ENCODE measurements around the gene THRB. TPM values are rescaled to one million over a fixed set of nuclear protein-coding genes. Genes with fewer than 3 reads are reported as not detected.

The THRB gene
- total RNA-seq, 3 donors from 2014 or later, result 29.8 to 40.2 (median 39.2) TPM

DNA sequence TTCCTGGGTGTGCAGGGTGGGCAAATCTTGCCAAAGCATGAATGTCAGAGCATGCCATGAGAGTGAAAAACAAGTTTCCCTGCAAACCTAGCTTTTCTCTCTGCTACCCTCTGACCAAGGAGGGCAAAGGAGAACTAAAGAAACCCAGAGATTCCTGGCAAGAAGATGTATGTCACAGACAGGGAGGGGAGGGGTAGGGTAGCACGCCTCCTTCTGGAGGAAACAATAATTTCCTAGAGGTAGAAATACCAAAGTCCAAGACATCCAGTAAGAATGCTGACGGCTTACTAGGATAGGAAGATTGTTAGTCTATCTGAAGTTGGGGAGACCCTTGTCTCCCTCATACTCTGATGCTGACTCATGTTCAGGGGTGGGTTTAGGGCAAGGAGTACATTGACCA, 345.6 kb downstream of the THRB start:
- TF ChIP-seq POLR2AphosphoS5 (IDR thresholded peaks at IDR 0.05), result no peak
- TF ChIP-seq, protein P1, sequence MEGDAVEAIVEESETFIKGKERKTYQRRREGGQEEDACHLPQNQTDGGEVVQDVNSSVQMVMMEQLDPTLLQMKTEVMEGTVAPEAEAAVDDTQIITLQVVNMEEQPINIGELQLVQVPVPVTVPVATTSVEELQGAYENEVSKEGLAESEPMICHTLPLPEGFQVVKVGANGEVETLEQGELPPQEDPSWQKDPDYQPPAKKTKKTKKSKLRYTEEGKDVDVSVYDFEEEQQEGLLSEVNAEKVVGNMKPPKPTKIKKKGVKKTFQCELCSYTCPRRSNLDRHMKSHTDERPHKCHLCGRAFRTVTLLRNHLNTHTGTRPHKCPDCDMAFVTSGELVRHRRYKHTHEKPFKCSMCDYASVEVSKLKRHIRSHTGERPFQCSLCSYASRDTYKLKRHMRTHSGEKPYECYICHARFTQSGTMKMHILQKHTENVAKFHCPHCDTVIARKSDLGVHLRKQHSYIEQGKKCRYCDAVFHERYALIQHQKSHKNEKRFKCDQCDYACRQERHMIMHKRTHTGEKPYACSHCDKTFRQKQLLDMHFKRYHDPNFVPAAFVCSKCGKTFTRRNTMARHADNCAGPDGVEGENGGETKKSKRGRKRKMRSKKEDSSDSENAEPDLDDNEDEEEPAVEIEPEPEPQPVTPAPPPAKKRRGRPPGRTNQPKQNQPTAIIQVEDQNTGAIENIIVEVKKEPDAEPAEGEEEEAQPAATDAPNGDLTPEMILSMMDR (IDR thresholded peaks at IDR 0.05), result no peak
- Histone ChIP-seq H3K27ac (no peak overlapping the region), H3K27me3 (no peaks in the 10 kb centered on the region), H3K36me3 (no peaks in the 10 kb centered on the region), H3K4me3 (no peak overlapping the region), H3K4me1 (no peaks in the 10 kb centered on the region), H3K9me3 (no peaks in the 10 kb centered on the region)
- no peak for DNase-seq (ENCODE audit: low spot score in 2 of 2)
- intact Hi-C loops (cut with DNase I; ENCODE audit: low total_unique reads), result no loop called here

DNA sequence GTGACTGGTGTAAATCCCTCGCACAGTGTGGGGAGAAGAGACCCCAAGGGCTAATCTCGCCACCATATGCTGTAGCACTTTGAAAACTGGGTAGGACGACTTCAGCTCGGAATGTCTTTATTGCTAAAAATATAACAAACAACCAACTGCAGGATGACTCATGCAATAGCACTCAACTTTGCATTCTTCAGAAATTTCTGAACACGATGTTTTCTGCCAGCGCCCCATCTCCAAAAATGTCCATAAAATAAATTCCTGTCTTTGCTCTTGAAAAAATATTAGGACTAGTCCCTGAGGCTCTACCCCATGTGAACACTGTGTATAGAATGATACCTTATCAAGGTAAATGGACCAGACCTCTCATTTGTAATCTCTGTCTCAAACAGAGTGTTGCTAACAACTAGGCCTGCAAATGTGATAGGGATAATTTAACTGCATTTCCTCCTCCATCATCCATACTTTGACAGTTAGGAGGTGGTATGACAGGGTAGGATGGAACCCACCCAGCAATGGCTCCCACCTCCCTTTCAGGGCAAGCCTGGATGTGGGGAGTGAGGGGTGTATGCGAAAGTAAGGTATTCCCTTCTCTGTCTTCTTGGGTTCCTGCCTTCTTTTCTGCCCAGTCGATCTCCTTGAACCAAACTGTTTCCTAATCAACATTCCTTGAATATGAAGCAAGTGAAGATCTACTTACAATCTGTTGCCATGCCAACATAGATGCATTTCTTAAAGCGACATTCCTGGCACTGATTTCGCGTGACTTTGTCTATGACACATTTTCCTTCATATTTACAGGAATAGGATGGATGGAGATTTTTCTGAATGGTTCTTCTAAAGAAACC, 348.4 kb downstream of the THRB start:
- TF ChIP-seq, protein P1 (IDR thresholded peaks at IDR 0.05), result no peak
- no peak for TF ChIP-seq POLR2AphosphoS5 (IDR thresholded peaks at IDR 0.05)
- TF ChIP-seq POLR2A (IDR thresholded peaks at IDR 0.05), result no peak
- intact Hi-C loops (cut with DNase I; ENCODE audit: low total_unique reads), result no loop called here
- no peak overlapping the region for H3K4me3 ChIP-seq

DNA sequence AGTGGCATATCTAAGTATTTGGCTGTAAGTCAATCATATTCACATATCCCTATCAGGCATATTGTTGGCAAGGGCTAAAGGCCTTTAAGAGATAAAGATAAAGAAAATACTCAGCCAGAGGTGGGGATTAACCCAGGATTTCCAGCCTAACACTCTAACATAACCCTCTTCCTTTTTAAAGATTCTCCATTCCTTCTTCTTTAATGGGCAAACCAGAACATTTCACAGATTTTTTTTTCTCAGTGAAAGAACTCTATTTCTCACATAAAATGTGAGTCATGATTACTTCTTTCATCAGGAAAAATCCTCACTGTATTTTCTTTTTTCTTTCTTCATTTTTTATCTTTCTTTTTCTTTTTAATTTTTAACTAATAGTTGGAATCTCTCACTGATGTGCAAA, 349.2 kb downstream of the THRB start:
- no peaks in the 10 kb centered on the region for H3K36me3 ChIP-seq
- no peaks in the 10 kb centered on the region for H3K9me3 ChIP-seq
- no peaks in the 10 kb centered on the region for H3K27me3 ChIP-seq
- no peaks in the 10 kb centered on the region for H3K4me1 ChIP-seq
- DNase-seq (ENCODE audit: low spot score in 2 of 2), result no peak
- TF ChIP-seq, protein P1 (IDR thresholded peaks at IDR 0.05), result no peak
- TF ChIP-seq POLR2AphosphoS5 (IDR thresholded peaks at IDR 0.05) (no peak), POLR2A (IDR thresholded peaks at IDR 0.05) (no peak)
- H3K4me3 ChIP-seq, result no peak overlapping the region
- H3K27ac ChIP-seq, result no peak overlapping the region
- intact Hi-C loops (cut with DNase I; ENCODE audit: low total_unique reads), result no loop called here

More for the DNA sequence above, 348.4 kb downstream of the THRB start:
- H3K27ac ChIP-seq, result peak overlapping the region in 1 of 2 donors; percentile 29
- no peaks in the 10 kb centered on the region for H3K27me3 ChIP-seq
- no peak for DNase-seq (ENCODE audit: low spot score in 2 of 2)
- no peaks in the 10 kb centered on the region for H3K9me3 ChIP-seq
- no peaks in the 10 kb centered on the region for H3K4me1 ChIP-seq
- no peaks in the 10 kb centered on the region for H3K36me3 ChIP-seq

DNA sequence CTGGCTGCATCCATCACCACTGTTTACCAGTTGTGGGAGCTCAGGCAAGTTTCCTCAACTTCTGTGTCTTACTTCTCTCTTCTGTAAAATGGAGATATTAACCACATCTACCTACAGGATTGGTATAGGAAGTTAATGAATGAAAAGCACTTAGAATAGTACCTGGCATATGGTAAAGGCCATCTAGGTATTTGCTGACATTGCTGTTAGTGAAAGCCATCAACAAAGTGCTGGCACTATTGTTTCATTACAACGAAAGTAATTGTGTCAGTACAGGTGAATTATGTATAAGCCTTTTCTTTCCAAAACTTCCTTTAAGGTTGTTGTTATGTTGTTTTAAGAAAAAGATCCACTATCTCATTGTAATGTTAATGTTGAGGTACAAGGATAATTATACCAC, 352.5 kb downstream of the THRB start:
- DNase-seq (ENCODE audit: low spot score in 2 of 2), result no peak
- TF ChIP-seq POLR2A (IDR thresholded peaks at IDR 0.05) (no peak), POLR2AphosphoS5 (IDR thresholded peaks at IDR 0.05) (no peak)
- TF ChIP-seq, protein P1 (IDR thresholded peaks at IDR 0.05), result no peak
- H3K9me3 ChIP-seq, result no peaks in the 10 kb centered on the region
- no peak overlapping the region for H3K27ac ChIP-seq
- H3K27me3 ChIP-seq, result no peaks in the 10 kb centered on the region
- H3K4me1 ChIP-seq, result no peaks in the 10 kb centered on the region
- no peak overlapping the region for H3K4me3 ChIP-seq
- H3K36me3 ChIP-seq, result no peaks in the 10 kb centered on the region
- intact Hi-C loops (cut with DNase I; ENCODE audit: low total_unique reads), result no loop called here

DNA sequence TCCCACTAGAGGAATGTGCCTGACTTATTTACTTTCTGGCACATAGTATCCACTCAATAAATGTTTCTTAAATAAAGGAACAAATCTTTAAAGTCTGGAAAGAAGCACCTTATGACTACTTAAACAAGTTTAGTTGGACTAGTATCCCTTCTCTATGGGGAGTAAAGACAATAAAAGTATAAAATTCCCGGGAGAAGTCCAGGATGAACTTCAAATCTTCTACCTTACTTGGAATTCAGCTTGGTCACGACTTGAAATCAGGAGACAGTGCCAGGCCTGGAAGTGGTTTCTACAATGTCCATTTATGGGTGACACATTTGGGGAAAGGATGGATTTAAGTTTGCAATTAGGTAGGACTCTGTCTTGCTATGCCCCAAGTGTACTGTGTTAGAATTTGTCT, 353.1 kb downstream of the THRB start:
- Histone ChIP-seq H3K27me3 (no peaks in the 10 kb centered on the region), H3K4me3 (no peak overlapping the region), H3K4me1 (no peaks in the 10 kb centered on the region), H3K36me3 (no peaks in the 10 kb centered on the region), H3K27ac (no peak overlapping the region), H3K9me3 (no peaks in the 10 kb centered on the region)
- TF ChIP-seq POLR2A (IDR thresholded peaks at IDR 0.05), result no peak
- no peak for TF ChIP-seq POLR2AphosphoS5 (IDR thresholded peaks at IDR 0.05)
- TF ChIP-seq, protein P1 (IDR thresholded peaks at IDR 0.05), result no peak
- DNase-seq (ENCODE audit: low spot score in 2 of 2), result no peak
- intact Hi-C loops (cut with DNase I; ENCODE audit: low total_unique reads), result no loop called here
